Neural cell (in vitro differentiated cells): ENCODE data around the gene PRR5L. TPM values are rescaled to one million over a fixed set of nuclear protein-coding genes. Genes with fewer than 3 reads are reported as not detected.

Experiments used
- H2AFZ ChIP-seq: fragments of 200-600, 300-800 bp; sonication (generic), shearing (Covaris generic); 2 replicates; pipeline ENCODE4 v1.6.0; 2014; ENCODE audit warnings: low read depth, mild to moderate bottlenecking, antibody characterized with exemption, low read length, moderate library complexity
- H3F3A ChIP-seq: fragments of 200-600 bp; shearing (Covaris generic); 2 replicates; pipeline ENCODE4 v1.6.1; 2016; ENCODE audit warnings: mild to moderate bottlenecking, moderate library complexity, mixed read lengths, antibody characterized with exemption, low read length; ENCODE audit not compliant: insufficient read depth, poor library complexity, severe bottlenecking
- H3K27ac ChIP-seq: fragments of 200-600, 300-800 bp; sonication (generic), shearing (Covaris generic); 2 replicates; pipeline ENCODE4 v1.5.1; 2014; ENCODE audit warnings: mild to moderate bottlenecking, low read length, moderate library complexity
- H3K27me3 ChIP-seq: fragments of 300-800, 200-600 bp; sonication (generic), shearing (Covaris generic); 2 replicates; pipeline ENCODE4 v1.6.0; 2014; ENCODE audit warnings: mild to moderate bottlenecking, low read depth, low read length, moderate library complexity; ENCODE audit not compliant: insufficient read depth
- H3K36me3 ChIP-seq: fragments of 300-800, 200-600 bp; sonication (generic), shearing (Covaris generic); 2 replicates; pipeline ENCODE4 v1.5.1; 2014; ENCODE audit warnings: mild to moderate bottlenecking, antibody characterized with exemption, low read length, moderate library complexity; ENCODE audit not compliant: insufficient read depth
- H3K4me2 ChIP-seq: fragments of 300-800, 200-600 bp; sonication (generic), shearing (Covaris generic); 2 replicates; pipeline ENCODE4 v1.6.0; 2014; ENCODE audit warnings: mild to moderate bottlenecking, low read length
- H3K4me3 ChIP-seq: fragments of 300-800, 200-600 bp; sonication (generic), shearing (Covaris generic); 2 replicates; pipeline ENCODE4 v1.5.1; 2014; ENCODE audit warnings: mild to moderate bottlenecking, low read length, moderate library complexity
- H3K79me2 ChIP-seq: fragments of 200-600 bp; shearing (Covaris generic); replicated peaks from 2 replicates; pipeline ENCODE4 v1.6.0; 2014; ENCODE audit warnings: mild to moderate bottlenecking, low read length, moderate library complexity; ENCODE audit not compliant: insufficient read depth
- H3K9ac ChIP-seq: fragments of 300-800, 200-600 bp; sonication (generic), shearing (Covaris generic); 2 replicates; pipeline ENCODE4 v1.6.1; 2016; ENCODE audit warnings: mild to moderate bottlenecking, low read length, mixed read lengths
- H3K9me2 ChIP-seq: fragments of 200-600 bp; shearing (Covaris generic); 2 replicates; pipeline ENCODE4 v1.6.1; 2016; ENCODE audit warnings: mild to moderate bottlenecking, low read length, mixed read lengths; ENCODE audit not compliant: insufficient read depth
- H3K9me3 ChIP-seq: fragments of 200-600, 300-800 bp; sonication (generic), shearing (Covaris generic); 2 replicates; pipeline ENCODE4 v1.6.1; 2016; ENCODE audit warnings: mild to moderate bottlenecking, mixed run types, low read length, moderate library complexity, mixed read lengths
- H4K20me1 ChIP-seq: fragments of 200-600 bp; shearing (Covaris generic); 2 replicates; pipeline ENCODE4 v1.6.1; 2016; ENCODE audit warnings: mild to moderate bottlenecking, mixed run types; ENCODE audit not compliant: insufficient read depth
- CTCF ChIP-seq: fragments of 450-650 bp; IDR thresholded peaks from 2 replicates; pipeline ENCODE4 v1.5.1; 2014; ENCODE audit warnings: antibody characterized with exemption, mild to moderate bottlenecking, moderate library complexity; ENCODE audit not compliant: poor library complexity, severe bottlenecking
- EP300 ChIP-seq: fragments of 450-650 bp; conservative IDR thresholded peaks from 2 replicates; pipeline ENCODE4 v1.6.1; 2014; ENCODE audit warnings: antibody characterized with exemption, mild to moderate bottlenecking, moderate library complexity; ENCODE audit not compliant: poor library complexity, severe bottlenecking
- EZH2 ChIP-seq: fragments of 200-600, 300-800 bp; shearing (Covaris generic), sonication (generic); IDR thresholded peaks from 2 replicates; pipeline ENCODE4 v1.6.1; 2014; ENCODE audit warnings: antibody characterized with exemption, low read length, borderline replicate concordance, mild to moderate bottlenecking; ENCODE audit not compliant: insufficient read depth, poor library complexity, severe bottlenecking
- MXI1 ChIP-seq: fragments of 450-650 bp; conservative IDR thresholded peaks from 2 replicates; pipeline ENCODE4 v1.6.1; 2014; ENCODE audit warnings: antibody characterized with exemption, mild to moderate bottlenecking; ENCODE audit not compliant: poor library complexity, severe bottlenecking
- POLR2AphosphoS5 ChIP-seq: IDR thresholded peaks from 2 replicates; pipeline ENCODE4 v1.6.1; 2012
- RAD21 ChIP-seq: fragments of 450-650 bp; conservative IDR thresholded peaks from 2 replicates; pipeline ENCODE4 v1.6.1; 2014; ENCODE audit warnings: antibody characterized with exemption, mild to moderate bottlenecking, moderate library complexity
- REST ChIP-seq: IDR thresholded peaks from 2 replicates; pipeline ENCODE4 v1.6.1; 2012; ENCODE audit warnings: borderline replicate concordance
- SMC3 ChIP-seq: fragments of 450-650 bp; conservative IDR thresholded peaks from 2 replicates; pipeline ENCODE4 v1.6.1; 2014; ENCODE audit warnings: antibody characterized with exemption, mild to moderate bottlenecking, moderate library complexity; ENCODE audit not compliant: poor library complexity
- TAF1 ChIP-seq: IDR thresholded peaks from 2 replicates; pipeline ENCODE4 v1.6.1; 2012; ENCODE audit warnings: low read depth
- polyA plus RNA-seq: library from polyadenylated mRNA; depleted of rRNA; stranded (reverse); fragments of >200 nt; gene quantifications from 2 replicates; pipeline ENCODE4 v1.2.3, GENCODE V29; 2014

Gene PRR5L
- polyA plus RNA-seq, 1 donor from 2014 or later, result 0.22 TPM

GRCh38 chr11:36431429-36432092, 135.5 kb downstream of the PRR5L start:
- TF ChIP-seq SMC3 (no peak), TAF1 (no peak), EZH2 (no peak), REST (no peak), RAD21 (no peak), MXI1 (no peak), EP300 (no peak), POLR2AphosphoS5 (no peak), CTCF (no peak)
- Histone ChIP-seq H3K9me3 (no peaks in the 10 kb centered on the region), H3K36me3 (no peaks in the 10 kb centered on the region), H3K9ac (no peak overlapping the region), H3K27me3 (no peaks in the 10 kb centered on the region), H3K4me2 (no peak overlapping the region), H3F3A (no peaks in the 10 kb centered on the region), H3K9me2 (no peaks in the 10 kb centered on the region), H3K4me3 (no peak overlapping the region), H3K79me2 (no peaks in the 10 kb centered on the region), H3K27ac (no peak overlapping the region), H4K20me1 (no peaks in the 10 kb centered on the region), H2AFZ (no peak overlapping the region)

- Histone ChIP-seq H3K9ac (no peak overlapping the region), H3K4me2 (no peak overlapping the region), H3K27me3 (no peaks in the 10 kb centered on the region), H3K4me3 (no peak overlapping the region), H3K9me3 (no peaks in the 10 kb centered on the region), H3F3A (no peaks in the 10 kb centered on the region), H3K79me2 (no peaks in the 10 kb centered on the region), H2AFZ (no peak overlapping the region), H3K9me2 (no peaks in the 10 kb centered on the region), H3K27ac (no peak overlapping the region), H3K36me3 (no peaks in the 10 kb centered on the region), H4K20me1 (no peaks in the 10 kb centered on the region)
- no peak for TF ChIP-seq SMC3
These were observed 136.0 kb downstream of the PRR5L start for GRCh38 chr11:36432093-36432469.

- Histone ChIP-seq H3K9me2 (no peaks in the 10 kb centered on the region), H3F3A (no peaks in the 10 kb centered on the region), H3K4me2 (no peak overlapping the region), H3K9me3 (no peaks in the 10 kb centered on the region), H3K9ac (no peak overlapping the region), H3K27me3 (no peaks in the 10 kb centered on the region), H3K36me3 (no peaks in the 10 kb centered on the region), H2AFZ (no peak overlapping the region), H3K4me3 (no peak overlapping the region), H3K27ac (no peak overlapping the region), H4K20me1 (no peaks in the 10 kb centered on the region), H3K79me2 (no peaks in the 10 kb centered on the region)
- no peak for TF ChIP-seq EP300
- no peak for TF ChIP-seq EZH2
- no peak for TF ChIP-seq POLR2AphosphoS5
- no peak for TF ChIP-seq TAF1
- no peak for TF ChIP-seq RAD21
- TF ChIP-seq SMC3, result no peak
- TF ChIP-seq CTCF, result no peak
- TF ChIP-seq MXI1, result no peak
- no peak for TF ChIP-seq REST
These were observed 136.7 kb downstream of the PRR5L start for GRCh38 chr11:36432738-36433137.
